HL-60 (cell line): ENCODE results near the gene INTS7.

Experiments
- CTCF ChIP-seq: IDR thresholded peaks from one replicate; pipeline ENCODE4 v1.5.1; 2011; ENCODE audit warnings: low read length, control low read depth, inconsistent platforms; ENCODE audit not compliant: insufficient read depth
- GABPA ChIP-seq: IDR thresholded peaks from 2 replicates; pipeline ENCODE4 v1.6.1; 2012; ENCODE audit warnings: low read depth

- no peak for TF ChIP-seq CTCF
- no peak for TF ChIP-seq GABPA
These were observed 61.8 kb downstream of the INTS7 start for GRCh38 chr1:211973541-211973940.
